Endothelial cell of umbilical vein (primary cell): ENCODE data around the gene WNT7B.

Experiments used
- CTCF ChIP-seq, 2 donors: IDR thresholded peaks; 1 replicate in 1 of 2; 2 replicates in 1 of 2; pipeline ENCODE4 v1.5.1; 2011; ENCODE audit warnings: low read length in 2 of 2, mild to moderate bottlenecking in 2 of 2, moderate library complexity in 2 of 2, control low read depth in 1 of 2, inconsistent platforms in 1 of 2, low read depth in 1 of 2; ENCODE audit not compliant: insufficient read depth in 1 of 2; ENCODE audit errors: extremely low read depth in 1 of 2
- POLR2A ChIP-seq: IDR thresholded peaks from 2 replicates; pipeline ENCODE4 v1.6.1; 2012; ENCODE audit warnings: low read depth, mild to moderate bottlenecking, control low read depth, low read length

GRCh38 chr22:45890351-45890635, 86.7 kb downstream of the WNT7B start:
- TF ChIP-seq POLR2A (no peak), CTCF (IDR thresholded peaks at IDR 0.05; ENCODE audit: extremely low read depth in 1 of 2, insufficient read depth in 1 of 2, low read depth in 1 of 2, low read length in 2 of 2) (no peak)
